GM12891 (cell line): ENCODE results near the gene UXS1. TPM values are rescaled to one million over a fixed set of nuclear protein-coding genes. Genes with fewer than 3 reads are reported as not detected.
"Not testable (repeated sequence)": the region's sequence is repeated elsewhere in the genome, so short reads cannot be mapped to it uniquely, and the experiment has no call there.

Experiments
- DNase-seq: peaks from one replicate; pipeline ENCODE4 v3.0.0; 2011; ENCODE audit warnings: low spot score; ENCODE audit not compliant: insufficient read length
- FAIRE-seq: peaks from 2 replicates; lab custom pipeline; 2011; peaks lifted over from hg19 to GRCh38; lab: Jason Lieb, UNC
- PAX5 ChIP-seq: IDR thresholded peaks from 2 replicates; pipeline ENCODE4 v1.6.1; 2011; ENCODE audit warnings: low read length, moderate library complexity, mild to moderate bottlenecking; ENCODE audit not compliant: insufficient read depth, severe bottlenecking
- POLR2A ChIP-seq: IDR thresholded peaks from 2 replicates; pipeline ENCODE4 v1.6.1; 2011; ENCODE audit warnings: low read depth, low read length, control low read depth
- POLR2AphosphoS5 ChIP-seq: IDR thresholded peaks from 2 replicates; pipeline ENCODE4 v1.6.1; 2011; ENCODE audit warnings: low read depth, low read length, control low read depth
- POU2F2 ChIP-seq: IDR thresholded peaks from 2 replicates; pipeline ENCODE4 v1.6.1; 2011; ENCODE audit warnings: low read depth, mild to moderate bottlenecking, control low read depth, low read length, moderate library complexity
- SPI1 ChIP-seq: IDR thresholded peaks from 2 replicates; pipeline ENCODE4 v1.6.1; 2011; ENCODE audit warnings: low read depth, low read length, control low read depth
- TAF1 ChIP-seq: IDR thresholded peaks from 2 replicates; pipeline ENCODE4 v1.6.1; 2011; ENCODE audit warnings: low read depth, low read length, control low read depth
- polyA plus RNA-seq: library from polyadenylated mRNA; unstranded; fragments of >200 nt; gene quantifications from one replicate; pipeline ENCODE4 v1.2.1, GENCODE V29; 2012; ENCODE audit warnings: low read depth, missing spikeins, inconsistent platforms; ENCODE audit not compliant: missing spikeins

The UXS1 gene
- 13.3 TPM for polyA plus RNA-seq

DNA sequence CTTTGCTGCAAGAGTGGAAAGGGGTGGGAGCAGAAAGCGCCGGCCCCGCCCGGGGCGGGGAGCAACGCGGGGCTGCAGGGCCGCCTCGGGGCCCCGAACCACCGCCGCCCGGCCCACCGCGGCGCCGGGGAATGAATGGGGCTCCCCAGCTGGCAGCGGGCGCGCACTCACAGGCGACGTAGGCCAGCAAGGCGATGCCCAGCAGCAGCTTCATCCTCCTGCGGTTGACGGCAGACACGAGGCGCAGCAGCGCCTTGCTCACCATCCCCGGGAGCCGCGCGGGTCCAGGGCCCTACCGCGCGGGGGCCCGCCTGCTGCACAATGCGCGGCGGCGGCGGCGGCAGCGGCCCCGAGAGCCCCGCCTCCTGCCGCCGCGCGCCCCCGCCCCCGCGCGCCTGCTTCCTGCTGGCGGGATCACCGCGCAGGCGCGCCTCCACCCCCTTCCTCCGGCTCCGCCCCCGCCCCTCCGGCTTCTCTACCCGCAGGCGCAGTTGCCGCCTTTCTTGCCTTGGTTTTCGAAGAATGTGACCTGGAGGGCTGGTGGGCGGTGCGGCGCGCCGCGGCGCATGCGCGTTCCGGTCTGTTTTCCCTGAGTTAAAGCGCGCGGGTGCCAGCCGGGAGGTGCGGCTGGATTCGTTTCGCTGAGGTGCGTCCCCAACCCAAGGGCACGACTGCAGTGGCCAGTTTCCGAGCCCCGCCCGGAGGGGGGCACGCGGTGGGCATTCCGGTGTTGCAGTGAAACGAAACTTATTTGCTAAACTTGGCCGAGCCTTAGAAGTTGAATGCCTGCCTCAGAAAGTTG lies at the start of gene UXS1:
UXS1 (minus strand) TSS at position 325 of the 802 bp plus-strand sequence; CDS start at position 265, 60 bp downstream.
- TF ChIP-seq POLR2AphosphoS5 (peak; percentile 66), SPI1 (no peak), POLR2A (peak; percentile 72), TAF1 (peak; percentile 54; the same call in 1 of the 2 replicates), PAX5 (no peak), POU2F2 (no peak)
- peak; percentile 91 for DNase-seq
- peak; percentile 96 for FAIRE-seq

DNA sequence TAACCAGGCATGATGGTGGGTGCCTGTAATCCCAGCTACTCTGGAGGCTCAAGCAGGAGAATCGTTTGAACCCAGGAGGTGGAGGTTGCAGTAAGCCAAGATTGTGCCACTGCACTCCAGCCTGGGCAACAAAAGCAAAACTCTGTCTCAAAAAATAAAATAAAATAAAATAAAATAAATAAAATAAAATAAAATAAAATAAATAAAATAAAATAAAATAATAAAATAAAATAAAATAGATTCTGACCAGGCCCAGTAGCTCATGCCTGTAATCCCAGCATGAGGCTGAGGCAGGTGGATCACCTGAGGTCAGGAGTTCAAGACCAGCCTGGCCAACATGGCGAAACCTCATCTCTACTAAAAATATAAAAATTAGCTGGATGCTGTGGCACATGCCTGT lies 45.4 kb upstream of the UXS1 start:
- FAIRE-seq, DNase-seq: not testable (repeated sequence)

DNA sequence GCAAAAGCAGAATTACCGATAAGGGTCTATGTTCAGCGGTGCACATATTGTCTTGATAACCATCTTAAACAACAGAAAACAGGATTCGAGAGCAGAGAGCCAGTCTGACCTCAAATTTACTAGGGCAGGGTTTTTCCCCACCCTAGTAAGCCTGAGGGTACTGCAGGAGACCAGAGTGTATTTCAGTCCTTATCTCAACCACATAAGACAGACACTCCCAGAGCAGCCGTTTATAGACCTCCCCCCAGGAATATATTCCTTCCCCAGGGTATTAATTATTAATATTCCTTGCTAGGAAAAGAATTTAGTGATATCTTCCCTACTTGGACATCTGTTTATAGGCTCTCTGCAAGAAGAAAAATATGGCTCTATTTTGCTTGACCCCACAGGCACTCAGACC lies 41.3 kb upstream of the UXS1 start:
- not testable (repeated sequence) for DNase-seq, FAIRE-seq

DNA sequence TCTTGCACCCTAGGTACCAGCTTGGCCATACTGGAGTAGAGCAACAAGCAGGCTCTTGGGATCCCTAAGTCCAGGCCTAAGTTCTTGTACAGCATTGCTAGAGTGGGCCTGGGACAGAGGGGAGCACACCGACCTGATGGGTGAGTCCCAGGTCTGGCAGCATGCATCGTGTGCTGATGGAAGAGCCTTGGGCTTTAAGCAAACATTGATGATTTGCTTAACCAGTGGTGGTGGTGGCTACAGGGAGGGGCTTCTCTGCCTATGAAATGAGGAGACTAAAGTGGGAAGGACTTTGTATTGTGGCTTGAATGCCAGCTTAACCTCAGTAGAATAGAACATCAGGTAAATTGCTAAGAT lies 39.2 kb upstream of the UXS1 start:
- no peak for TF ChIP-seq POLR2A
- FAIRE-seq, result no peak
- no peak for DNase-seq

DNA sequence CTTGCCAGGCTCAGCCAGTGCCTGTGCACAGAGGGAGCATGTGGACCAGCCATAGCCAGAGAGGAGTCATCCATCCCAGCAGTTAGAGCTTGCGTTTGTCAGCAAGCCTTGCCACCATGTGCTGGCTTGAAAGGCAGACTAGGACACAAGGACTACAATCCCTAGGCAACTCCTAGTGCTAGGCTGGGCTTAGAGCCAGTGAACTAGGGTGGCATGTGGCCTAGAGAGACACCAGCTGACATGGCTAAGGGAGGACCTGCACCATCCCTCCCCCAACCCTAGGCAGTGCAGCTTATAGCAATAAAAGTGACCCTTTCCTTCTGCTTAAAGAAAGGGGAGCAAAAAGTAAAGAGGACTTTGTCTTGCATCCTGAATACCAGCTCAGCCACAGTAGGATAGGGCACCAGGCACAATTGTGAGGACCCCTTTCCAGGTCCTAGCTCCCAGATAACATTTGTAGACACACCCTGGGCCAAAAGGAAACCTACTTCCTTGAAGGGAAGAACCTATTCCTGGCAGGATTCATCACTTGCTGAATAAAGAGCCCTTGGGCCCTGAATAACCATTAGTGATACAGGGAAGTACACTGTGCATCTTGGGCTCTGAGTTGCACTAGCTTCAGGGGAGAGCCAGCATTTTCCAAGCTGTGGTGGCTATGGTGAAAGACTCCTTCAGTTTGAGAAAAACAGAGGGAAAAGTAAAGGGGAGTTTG lies 38.7 kb upstream of the UXS1 start:
- FAIRE-seq, result no peak

DNA sequence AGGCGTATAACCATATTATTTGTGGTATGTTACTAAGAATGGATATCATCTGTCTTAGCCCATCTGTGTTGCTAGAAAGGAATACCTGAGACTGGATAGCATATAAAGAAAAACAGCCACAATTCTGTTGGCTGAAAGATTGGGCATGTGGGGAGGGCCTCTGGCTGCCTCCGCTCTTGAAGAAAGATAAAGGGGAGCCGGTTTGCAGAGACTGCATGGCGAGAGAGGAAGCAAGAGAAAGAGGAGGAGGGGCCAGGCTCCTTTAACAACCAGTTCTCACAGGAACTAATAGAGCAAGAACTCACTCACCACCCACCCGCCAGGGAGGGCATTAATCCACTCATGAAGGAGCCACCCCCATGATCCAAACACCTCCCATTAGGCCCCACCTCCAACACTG lies 29.2 kb upstream of the UXS1 start:
- TF ChIP-seq POLR2AphosphoS5, result no peak
- no peak for TF ChIP-seq TAF1
- no peak for TF ChIP-seq POLR2A
- TF ChIP-seq SPI1, result no peak
- no peak for TF ChIP-seq POU2F2
- TF ChIP-seq PAX5, result no peak
- DNase-seq (no peak), FAIRE-seq (no peak)

More for the DNA sequence above, 38.7 kb upstream of the UXS1 start:
- DNase-seq, result no peak
- TF ChIP-seq TAF1 (no peak), PAX5 (no peak), SPI1 (no peak), POLR2A (no peak), POU2F2 (no peak), POLR2AphosphoS5 (no peak)

DNA sequence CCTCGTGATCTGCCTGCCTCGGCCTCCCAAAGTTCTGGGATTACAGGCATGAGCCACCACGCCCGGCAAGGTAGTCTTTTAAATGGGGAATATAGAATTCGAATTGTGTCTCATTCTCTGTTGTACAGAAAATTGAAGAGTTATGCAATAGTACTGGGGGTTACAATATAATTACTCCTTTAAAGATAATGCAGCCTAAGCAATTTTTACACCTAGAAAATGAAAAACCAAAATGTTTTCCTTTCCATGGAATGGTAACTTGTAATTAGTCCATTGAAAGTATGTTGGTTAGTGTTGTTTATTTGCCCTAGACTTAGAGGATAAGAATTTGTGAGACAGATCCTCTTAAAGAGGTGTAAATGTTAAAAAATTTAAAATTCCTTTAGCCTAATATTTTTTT lies 28.0 kb upstream of the UXS1 start:
- not testable (repeated sequence) for DNase-seq, FAIRE-seq

DNA sequence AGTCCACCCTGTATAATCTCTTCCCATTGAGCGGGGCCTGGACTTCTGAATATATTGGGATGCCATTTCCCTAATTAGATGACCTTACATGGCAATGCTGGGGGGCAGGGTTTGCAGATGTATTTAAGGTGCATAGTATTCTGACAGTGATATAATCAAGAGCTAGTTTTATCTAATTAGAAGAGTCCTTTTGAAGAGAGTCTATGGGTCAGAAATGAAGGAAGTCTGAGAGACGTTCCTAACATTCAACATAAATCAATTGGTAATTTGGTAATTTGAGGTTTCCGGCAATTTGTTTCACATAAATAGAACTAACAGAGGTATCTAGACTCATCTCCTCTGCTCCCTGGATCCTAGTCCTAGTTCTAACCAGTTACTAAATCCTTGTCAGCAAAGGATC lies 25.7 kb upstream of the UXS1 start:
- DNase-seq (no peak), FAIRE-seq (no peak)
- no peak for TF ChIP-seq POLR2A
- no peak for TF ChIP-seq PAX5
- TF ChIP-seq SPI1, result no peak
- no peak for TF ChIP-seq POLR2AphosphoS5
- no peak for TF ChIP-seq POU2F2
- TF ChIP-seq TAF1, result no peak

DNA sequence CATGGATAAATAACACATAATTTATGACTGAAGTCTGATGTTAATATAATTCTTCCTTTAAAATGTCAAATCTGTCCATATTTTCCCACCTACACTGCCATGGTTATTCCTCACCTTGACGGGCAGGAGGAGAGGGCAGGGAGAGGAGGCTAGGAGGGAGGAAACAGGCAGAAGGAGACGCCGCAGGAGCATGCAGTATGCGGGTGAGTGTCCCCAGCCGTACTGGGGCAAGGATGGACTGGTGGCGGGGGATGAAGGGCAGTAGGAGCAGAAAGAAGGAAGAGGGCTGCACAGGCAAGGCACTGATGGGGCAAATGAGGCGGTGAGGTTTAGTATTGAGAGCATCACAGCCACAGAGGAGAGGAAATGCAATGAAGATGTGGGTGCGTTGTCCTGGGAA lies 25.1 kb upstream of the UXS1 start:
- FAIRE-seq, DNase-seq: not testable (repeated sequence)

DNA sequence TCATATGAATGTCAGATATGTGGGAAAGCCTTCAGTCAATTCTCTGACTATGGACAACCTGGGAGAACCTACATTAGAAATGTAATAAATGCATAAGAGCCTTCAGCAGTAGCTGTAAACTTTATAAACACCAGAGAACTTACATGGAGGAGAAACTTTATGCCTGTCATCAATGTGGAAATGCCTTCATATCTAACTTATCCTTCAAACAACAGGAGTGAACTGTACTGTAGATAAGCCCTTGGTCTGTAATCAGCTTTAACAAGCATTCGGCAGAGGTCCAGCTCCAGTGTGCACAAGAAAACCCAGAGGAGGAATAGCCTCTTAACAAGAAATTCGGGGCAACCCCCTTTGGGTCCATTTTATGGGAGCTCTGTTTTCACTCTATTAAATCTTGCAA lies 14.8 kb upstream of the UXS1 start:
- TF ChIP-seq POU2F2 (no peak), SPI1 (no peak), TAF1 (no peak), PAX5 (no peak), POLR2AphosphoS5 (no peak), POLR2A (no peak)
- DNase-seq (no peak), FAIRE-seq (no peak)

DNA sequence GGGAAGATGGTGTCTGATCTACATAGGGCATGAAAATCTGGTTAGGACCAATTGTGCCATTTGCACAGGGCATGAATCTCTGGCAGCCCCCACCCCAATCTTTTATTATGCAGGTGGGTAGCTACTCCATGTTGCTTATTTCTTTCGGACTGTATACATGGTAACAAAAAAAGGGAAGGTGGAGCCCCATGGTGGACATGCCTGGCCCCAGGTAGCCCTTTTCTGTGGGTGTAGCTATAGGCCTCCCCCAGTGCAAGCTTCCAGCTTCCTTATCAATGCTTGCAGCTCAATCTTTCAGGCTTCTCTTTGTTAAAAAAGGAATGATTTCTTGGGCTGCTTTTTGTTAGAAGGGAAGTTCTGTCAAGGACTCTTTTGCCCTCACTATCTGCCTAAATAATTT lies 14.3 kb upstream of the UXS1 start:
- DNase-seq (no peak), FAIRE-seq (no peak)
- TF ChIP-seq POLR2A (no peak), TAF1 (no peak), PAX5 (no peak)
